Pancreas (tissue), 10 donors: Measurements from ENCODE around the gene MAD1L1. TPM values are rescaled to one million over a fixed set of nuclear protein-coding genes. Genes with fewer than 3 reads are reported as not detected.
"Not testable (repeated sequence)": the region's sequence is repeated elsewhere in the genome, so short reads cannot be mapped to it uniquely, and the experiment has no call there.

Experiments
- ATAC-seq, 4 donors: fragments of 200-7000 bp; cut with Tn5 transposase; one replicate each; pipeline versions ENCODE4 v1.8.0 to v1.9.1; 2020; ENCODE audit warnings: mild to moderate bottlenecking in 4 of 4, moderate library complexity in 4 of 4
- DNase-seq, 6 donors: peaks; one replicate each; pipeline ENCODE4 v3.0.0-alpha.2; 2020
- FAIRE-seq: peaks from 2 replicates; lab custom pipeline; 2012; peaks lifted over from hg19 to GRCh38; lab: Jason Lieb, UNC
- H3K27ac ChIP-seq, 4 donors: fragments of 200-600 bp; sonication (generic); 1 replicate in 3 of 4; 2 replicates in 1 of 4; pipeline versions ENCODE4 v1.5.0 to v1.8.0; 2020
- H3K27me3 ChIP-seq, 4 donors: fragments of 200-600 bp; one replicate each; pipeline ENCODE4 v1.8.0; 2021
- H3K36me3 ChIP-seq, 3 donors: fragments of 200-600 bp; sonication (generic) in 1 of 3; one replicate each; pipeline versions ENCODE4 v1.5.0 to v1.8.0; 2020 to 2021
- H3K4me1 ChIP-seq, 3 donors: fragments of 200-600 bp; one replicate each; pipeline ENCODE4 v1.8.0; 2021
- H3K4me3 ChIP-seq, 4 donors: fragments of 200-600 bp; sonication (generic) in 2 of 4; one replicate each; pipeline versions ENCODE4 v1.5.0 to v1.8.0; 2020 to 2021
- H3K9me3 ChIP-seq, 4 donors: fragments of 200-600 bp; one replicate each; pipeline ENCODE4 v1.8.0; 2021
- WGBS, 2 donors: extraction: QIAGEN DNeasy Blood & Tissue Kit; methylation state at CpG; one replicate each; pipeline ENCODE4 v1.1.7; 2013; 5-methylcytosine and 5-hydroxymethylcytosine counted together
- intact Hi-C, 3 donors: fragments of 100-400 bp; cut with DNase I; formaldehyde crosslinking; loops; one replicate each; pipeline versions ENCODE4 v1.11.1 to v1.14.2; 2022
- polyA plus RNA-seq, 2 donors: library from polyadenylated mRNA; stranded (reverse); fragments of 200-250 nt; gene quantifications; one replicate each; pipeline ENCODE4 v1.2.3, GENCODE V29; 2013
- total RNA-seq, 6 donors: library from RNA; stranded (reverse); fragmentation: NEBNext Ultra II Directional in 4 of 6; extraction: Animal tissue kit (Norgen Biotek cat#: 25700) in 4 of 6; gene quantifications; one replicate each; pipeline versions ENCODE4 v1.2.1 to v1.2.4, GENCODE V29; 2021 to 2023
- TF ChIP-seq, protein P1 (sequence below), 4 donors: fragments of 200-600 bp; sonication (generic) in 3 of 4; IDR thresholded peaks; one replicate each; pipeline versions ENCODE4 v1.5.0 to v1.8.0; 2021; ENCODE audit warnings: antibody characterized with exemption in 4 of 4
- donor health status: healthy with polysubstance abuse.
- donor health status: DM: no; HTN: no; CAD: no; lungs with moderate emphysema.
- donor health status: DM: no; HTN: no; CAD: no.
- donor health status: control.
- donor health status: control.
- donor health status: Bipolar disorder and iron deficiency.
- donor health status: DM: yes; HTN: yes; CAD: no.
- donor health status: DM: no; HTN: no; CAD: no.
- donor health status: DM: no; HTN: no; CAD: no.
- donor health status: DM: yes; HTN: yes; CAD: no.

MAD1L1 gene
- total and polyA plus RNA-seq, 8 donors = 9.8 to 28.2 (median 11.9) TPM

DNA sequence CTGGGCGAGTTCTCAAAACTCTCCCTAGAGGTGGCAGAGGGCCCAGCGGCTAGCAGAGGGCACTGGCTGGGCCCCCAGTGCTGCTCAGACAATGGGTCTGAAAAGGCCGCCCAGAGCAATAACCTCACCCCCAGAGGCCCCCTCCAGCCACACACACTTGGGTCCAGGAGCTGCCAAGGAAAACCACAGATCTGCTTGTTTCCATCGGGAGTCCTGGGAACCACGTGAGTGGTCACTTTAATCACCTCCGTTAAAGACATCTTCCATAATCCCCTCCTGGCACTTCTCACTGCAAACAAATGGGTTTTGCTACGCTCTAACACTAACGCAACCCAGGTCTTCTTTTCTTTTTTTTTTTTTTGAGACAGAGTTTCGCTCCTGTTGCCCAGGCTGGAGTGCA, 39.3 kb upstream of the MAD1L1 start:
- no peak for DNase-seq
- no peak for FAIRE-seq
- H3K27ac ChIP-seq = no peak overlapping the region
- WGBS, 2 donors = 88% methylated on average over 9 of the region's 9 CpGs
- H3K36me3 ChIP-seq = no peaks in the 10 kb centered on the region
- H3K4me1 ChIP-seq = no peaks in the 10 kb centered on the region
- no peaks in the 10 kb centered on the region for H3K27me3 ChIP-seq
- H3K9me3 ChIP-seq = no peaks in the 10 kb centered on the region
- TF ChIP-seq, protein P1, sequence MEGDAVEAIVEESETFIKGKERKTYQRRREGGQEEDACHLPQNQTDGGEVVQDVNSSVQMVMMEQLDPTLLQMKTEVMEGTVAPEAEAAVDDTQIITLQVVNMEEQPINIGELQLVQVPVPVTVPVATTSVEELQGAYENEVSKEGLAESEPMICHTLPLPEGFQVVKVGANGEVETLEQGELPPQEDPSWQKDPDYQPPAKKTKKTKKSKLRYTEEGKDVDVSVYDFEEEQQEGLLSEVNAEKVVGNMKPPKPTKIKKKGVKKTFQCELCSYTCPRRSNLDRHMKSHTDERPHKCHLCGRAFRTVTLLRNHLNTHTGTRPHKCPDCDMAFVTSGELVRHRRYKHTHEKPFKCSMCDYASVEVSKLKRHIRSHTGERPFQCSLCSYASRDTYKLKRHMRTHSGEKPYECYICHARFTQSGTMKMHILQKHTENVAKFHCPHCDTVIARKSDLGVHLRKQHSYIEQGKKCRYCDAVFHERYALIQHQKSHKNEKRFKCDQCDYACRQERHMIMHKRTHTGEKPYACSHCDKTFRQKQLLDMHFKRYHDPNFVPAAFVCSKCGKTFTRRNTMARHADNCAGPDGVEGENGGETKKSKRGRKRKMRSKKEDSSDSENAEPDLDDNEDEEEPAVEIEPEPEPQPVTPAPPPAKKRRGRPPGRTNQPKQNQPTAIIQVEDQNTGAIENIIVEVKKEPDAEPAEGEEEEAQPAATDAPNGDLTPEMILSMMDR (IDR thresholded peaks at IDR 0.05) = no peak
- intact Hi-C loops = no loop called here
- no peak for ATAC-seq
- H3K4me3 ChIP-seq = no peak overlapping the region

DNA sequence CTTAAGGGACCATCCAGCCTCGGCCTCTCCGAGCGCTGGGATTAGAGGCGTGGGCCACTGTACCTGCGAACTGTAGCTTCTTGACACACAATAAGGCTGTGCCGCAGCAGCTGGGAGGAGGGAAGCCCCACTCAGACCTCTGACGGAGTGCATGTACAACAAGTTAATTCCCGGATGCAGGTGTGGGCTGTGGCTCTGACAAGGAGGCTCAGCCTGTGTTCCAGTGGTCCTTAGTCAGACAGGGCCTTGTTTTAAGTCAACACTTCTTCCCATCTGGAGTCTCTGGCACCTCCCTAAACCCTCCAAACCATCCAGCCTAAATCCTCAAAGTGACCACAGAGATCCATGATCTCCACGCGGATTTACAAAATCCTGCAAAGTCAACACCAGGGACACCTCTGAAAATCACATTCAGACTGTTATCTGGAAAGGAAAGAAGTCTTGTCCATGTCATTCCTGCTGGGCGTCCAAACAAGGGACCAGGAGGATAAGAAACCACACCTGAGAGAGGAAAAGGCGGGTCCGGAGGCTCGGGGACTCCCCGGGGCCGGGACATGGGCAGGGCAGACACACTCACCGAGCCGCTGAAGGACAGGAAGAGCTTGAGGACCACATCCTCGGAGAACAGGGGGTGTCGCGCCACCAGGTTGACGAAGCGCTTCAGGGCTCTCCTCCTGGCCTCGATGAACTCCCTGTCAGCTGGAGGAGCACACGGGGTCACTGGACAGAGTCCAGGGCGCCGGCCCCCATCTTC, 38.7 kb upstream of the MAD1L1 start:
- Histone ChIP-seq H3K4me1 (no peaks in the 10 kb centered on the region), H3K36me3 (no peaks in the 10 kb centered on the region), H3K9me3 (no peaks in the 10 kb centered on the region), H3K27me3 (no peaks in the 10 kb centered on the region), H3K4me3 (no peak overlapping the region), H3K27ac (no peak overlapping the region)
- TF ChIP-seq, protein P1 (IDR thresholded peaks at IDR 0.05) = no peak
- DNase-seq (no peak), FAIRE-seq (no peak), ATAC-seq (no peak)
- intact Hi-C loops = no loop called here
- 79 to 86% methylated on average over 25 to 27 of the region's 27 CpGs for WGBS, 2 donors

DNA sequence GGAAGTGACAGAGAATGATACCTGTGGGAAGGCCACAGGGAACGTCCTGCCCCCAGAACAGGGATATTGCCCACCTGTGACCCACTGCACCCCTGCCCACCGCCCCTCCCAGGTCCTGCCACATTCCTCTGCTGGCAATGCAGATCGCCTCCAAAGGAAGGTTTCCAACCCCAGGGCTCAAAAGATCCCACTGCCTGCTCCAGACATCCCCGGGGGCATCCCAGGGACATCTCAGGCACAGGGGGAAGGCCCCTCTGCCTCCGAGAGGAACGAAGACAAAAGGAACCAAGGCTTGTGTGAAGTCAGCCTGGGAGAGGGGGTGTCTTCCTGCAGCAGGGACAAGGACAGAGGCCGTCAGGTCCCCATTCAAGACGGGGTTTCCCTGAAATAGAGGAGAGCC, 37.8 kb upstream of the MAD1L1 start:
- Histone ChIP-seq H3K27me3 (no peaks in the 10 kb centered on the region), H3K4me1 (no peaks in the 10 kb centered on the region), H3K9me3 (no peaks in the 10 kb centered on the region), H3K36me3 (no peaks in the 10 kb centered on the region), H3K4me3 (no peak overlapping the region), H3K27ac (no peak overlapping the region)
- ATAC-seq = no peak
- no peak for FAIRE-seq
- WGBS, 2 donors = 86 to 88% methylated on average over 8 of the region's 8 CpGs
- TF ChIP-seq, protein P1 (IDR thresholded peaks at IDR 0.05) = no peak
- intact Hi-C loops = no loop called here
- DNase-seq = no peak

DNA sequence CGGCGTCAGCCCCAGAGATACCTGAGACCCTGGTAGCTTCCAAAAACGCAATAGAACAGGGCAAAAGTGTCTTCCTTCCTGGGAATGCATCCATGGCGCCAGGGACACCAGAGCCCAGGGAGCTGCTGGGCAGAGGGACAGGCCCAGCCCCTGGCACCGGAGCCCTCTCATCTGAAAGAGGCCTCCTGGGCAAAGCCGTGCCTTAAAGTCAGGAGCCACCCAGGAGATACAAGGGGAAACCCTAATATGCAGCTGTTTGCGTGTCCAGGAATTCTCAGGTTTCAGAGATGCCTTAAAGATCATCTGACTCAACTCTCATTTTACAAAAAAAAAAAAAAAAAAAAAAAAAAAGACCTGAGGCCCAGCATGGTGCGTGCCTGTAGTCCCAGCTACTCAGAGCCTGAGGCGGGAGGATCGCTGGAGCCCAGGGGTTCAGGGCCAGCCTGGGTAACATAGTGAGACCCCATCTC, 37.3 kb upstream of the MAD1L1 start:
- TF ChIP-seq, protein P1 (IDR thresholded peaks at IDR 0.05) = no peak
- ATAC-seq = no peak
- WGBS, 2 donors = 92% methylated on average over 10 of the region's 10 CpGs
- FAIRE-seq = no peak
- Histone ChIP-seq H3K36me3 (no peaks in the 10 kb centered on the region), H3K27ac (no peak overlapping the region), H3K27me3 (no peaks in the 10 kb centered on the region), H3K4me3 (no peak overlapping the region), H3K4me1 (no peaks in the 10 kb centered on the region), H3K9me3 (no peaks in the 10 kb centered on the region)
- no peak for DNase-seq
- intact Hi-C loops = no loop called here

DNA sequence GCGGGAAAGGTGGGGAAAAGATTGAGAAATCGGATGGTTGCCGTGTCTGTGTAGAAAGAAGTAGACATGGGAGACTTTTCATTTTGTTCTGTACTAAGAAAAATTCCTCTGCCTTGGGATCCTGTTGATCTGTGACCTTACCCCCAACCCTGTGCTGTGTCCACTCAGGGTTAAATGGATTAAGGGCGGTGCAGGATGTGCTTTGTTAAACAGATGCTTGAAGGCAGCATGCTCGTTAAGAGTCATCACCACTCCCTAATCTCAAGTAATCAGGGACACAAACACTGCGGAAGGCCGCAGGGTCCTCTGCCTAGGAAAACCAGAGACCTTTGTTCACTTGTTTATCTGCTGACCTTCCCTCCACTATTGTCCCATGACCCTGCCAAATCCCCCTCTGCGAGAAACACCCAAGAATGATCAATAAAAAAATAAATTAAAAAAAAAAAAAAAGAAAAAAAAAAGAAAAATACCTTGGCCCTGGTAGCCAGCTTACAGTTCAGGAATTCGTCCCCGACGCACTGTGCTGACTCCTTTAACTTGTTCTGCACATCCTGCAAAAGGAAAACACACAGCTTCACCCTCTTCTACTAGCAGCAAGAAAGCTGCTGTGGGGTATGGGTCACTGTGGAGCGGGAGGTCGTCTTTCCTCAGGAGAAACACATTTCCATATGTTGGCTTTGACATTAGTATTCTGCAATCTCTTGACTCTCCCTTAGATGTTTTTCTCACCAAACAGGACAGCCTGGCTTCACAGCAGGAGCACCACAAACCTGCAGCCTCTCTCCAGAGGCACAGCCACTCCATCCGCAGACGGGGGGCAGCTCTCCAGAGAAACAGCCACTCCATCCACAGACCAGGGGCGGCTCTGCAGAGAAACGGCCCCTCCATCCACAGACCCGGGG, 36.6 kb upstream of the MAD1L1 start:
- H3K27me3 ChIP-seq, ATAC-seq, FAIRE-seq, intact Hi-C loops, H3K9me3 ChIP-seq, H3K4me1 ChIP-seq, DNase-seq, H3K27ac ChIP-seq, H3K4me3 ChIP-seq, H3K36me3 ChIP-seq: not testable (repeated sequence)
- WGBS, 2 donors = 76 to 87% methylated on average over 12 to 13 of the region's 18 CpGs
